Measurements from ENCODE around the gene CLRN3.

- TF ChIP-seq POLR2A (IDR thresholded peaks at IDR 0.05) (no peak), EP300 (IDR thresholded peaks at IDR 0.05) (no peak), CTCF (IDR thresholded peaks at IDR 0.05) (no peak)
Observed at GRCh38 chr10:127912607-127913367, 20.0 kb upstream of the CLRN3 start.

Data from ovary (tissue), 3 donors.